Activated naive CD8-positive, alpha-beta T cell treated with anti-CD3 and anti-CD28 coated beads, Interleukin-2, amount 50 U/mL, for 24 hours (primary cell): Measurements from ENCODE around the gene SPEM1.

Experiments used
- ATAC-seq: fragments of 150-1000 bp; cut with Tn5 transposase; one replicate; pipeline ENCODE4 v1.10.0; 2021
- DNase-seq: peaks from one replicate; pipeline ENCODE4 v3.0.0; 2021
- H3K27ac Mint-ChIP-seq: one replicate; pipeline ENCODE4 v1.8.0; 2021; ENCODE audit warnings: mild to moderate bottlenecking, mixed read lengths
- H3K27me3 Mint-ChIP-seq: one replicate; pipeline ENCODE4 v1.8.0; 2021; ENCODE audit warnings: mixed read lengths
- H3K36me3 Mint-ChIP-seq: one replicate; pipeline ENCODE4 v1.8.0; 2021; ENCODE audit warnings: low read depth, mixed read lengths
- H3K4me1 Mint-ChIP-seq: one replicate; pipeline ENCODE4 v1.8.0; 2021; ENCODE audit warnings: mixed read lengths
- H3K4me3 Mint-ChIP-seq: one replicate; pipeline ENCODE4 v1.8.0; 2021; ENCODE audit warnings: mild to moderate bottlenecking, moderate library complexity, mixed read lengths
- H3K9me3 Mint-ChIP-seq: one replicate; pipeline ENCODE4 v1.8.0; 2021; ENCODE audit warnings: mixed read lengths

SPEM1 gene

DNA sequence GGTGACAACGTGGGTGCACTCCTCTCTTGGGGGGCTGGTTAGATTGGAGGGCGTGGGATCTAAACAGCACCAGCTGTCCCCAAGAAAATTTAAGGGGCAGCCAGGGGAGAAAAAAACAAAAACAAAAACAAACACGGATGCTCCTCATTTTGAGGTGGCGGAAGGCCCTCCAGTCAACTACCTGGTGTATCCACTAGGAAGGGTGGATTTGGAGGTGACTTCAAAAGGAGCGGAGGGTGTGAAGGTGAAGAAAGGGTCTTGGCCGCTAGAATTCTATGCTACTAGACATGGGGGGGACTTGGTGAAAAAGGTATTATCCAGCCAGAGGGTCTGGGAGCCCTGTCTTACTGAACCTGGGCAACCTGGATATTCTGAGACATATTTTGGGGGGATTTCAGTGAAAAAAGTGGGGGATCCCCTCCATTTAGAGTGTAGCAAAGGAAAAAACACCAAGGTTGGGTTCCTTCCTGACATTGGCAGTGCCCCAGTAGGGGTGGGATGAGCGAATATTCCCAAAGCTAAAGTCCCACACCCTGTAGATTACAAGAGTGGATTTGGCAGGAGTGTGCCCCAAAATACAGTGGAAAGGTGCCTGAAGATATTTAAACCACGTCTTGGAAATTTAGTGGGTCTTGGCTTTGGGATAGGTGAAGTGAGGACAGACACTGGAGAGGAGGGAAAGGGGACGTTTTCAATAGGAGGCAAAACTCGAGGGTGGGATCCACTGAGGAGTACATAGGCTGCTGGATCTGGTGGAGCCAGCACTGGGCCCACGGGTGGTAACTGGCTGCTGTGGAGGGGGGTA, 18.7 kb downstream of the SPEM1 start:
- H3K27ac Mint-ChIP-seq = no peak overlapping the region
- peaks cover 4% of the 10 kb centered on the region for H3K36me3 Mint-ChIP-seq
- DNase-seq (no peak), ATAC-seq (no peak)
- no peaks in the 10 kb centered on the region for H3K9me3 Mint-ChIP-seq
- peaks cover 46% of the 10 kb centered on the region for H3K4me1 Mint-ChIP-seq
- H3K4me3 Mint-ChIP-seq = peak overlapping the region; percentile 73
- peaks cover 45% of the 10 kb centered on the region for H3K27me3 Mint-ChIP-seq

DNA sequence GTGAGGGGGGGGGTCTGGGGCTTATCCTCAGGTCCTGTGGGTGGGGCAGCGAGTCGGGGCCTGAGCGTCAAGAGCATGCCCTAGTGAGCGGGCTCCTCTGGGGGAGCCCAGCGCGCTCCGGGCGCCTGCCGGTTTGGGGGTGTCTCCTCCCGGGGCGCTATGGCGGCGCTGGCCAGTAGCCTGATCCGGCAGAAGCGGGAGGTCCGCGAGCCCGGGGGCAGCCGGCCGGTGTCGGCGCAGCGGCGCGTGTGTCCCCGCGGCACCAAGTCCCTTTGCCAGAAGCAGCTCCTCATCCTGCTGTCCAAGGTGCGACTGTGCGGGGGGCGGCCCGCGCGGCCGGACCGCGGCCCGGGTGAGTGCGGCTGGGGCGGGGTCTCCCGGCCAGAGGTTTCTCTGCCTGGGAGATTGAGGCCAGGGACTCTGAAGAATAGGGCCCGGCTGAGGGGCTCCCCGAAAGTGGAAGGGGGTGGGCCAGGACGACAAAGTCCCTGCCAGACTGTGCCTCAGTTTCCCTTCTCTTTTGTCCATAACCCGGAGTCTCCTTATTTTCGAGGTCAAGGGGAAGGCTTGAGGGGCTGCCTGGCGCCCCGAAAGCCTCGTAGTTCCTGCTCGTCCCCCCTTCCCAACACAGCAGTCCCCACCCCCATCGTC, 19.5 kb downstream of the SPEM1 start, which contains the start of gene FGF11:
FGF11 (plus strand) TSS at position 51 of the 651 bp plus-strand sequence; CDS start at position 160, 109 bp downstream.
- DNase-seq = peak; percentile 12
- Mint-ChIP-seq H3K27ac (no peak within 1 kb of the TSS), H3K36me3 (peaks cover 4% of the 10 kb centered on the region), H3K4me1 (peaks cover 46% of the 10 kb centered on the region), H3K9me3 (no peaks in the 10 kb centered on the region), H3K4me3 (peak within 1 kb of the TSS; percentile 80), H3K27me3 (peaks cover 51% of the 10 kb centered on the region)
- ATAC-seq = no peak

GRCh38 chr17:7440113-7440833, 20.1 kb downstream of the SPEM1 start:
- H3K27ac Mint-ChIP-seq = no peak overlapping the region
- ATAC-seq (no peak), DNase-seq (peak; percentile 64)
- peak overlapping the region; percentile 80 for H3K4me3 Mint-ChIP-seq
- peaks cover 53% of the 10 kb centered on the region for H3K27me3 Mint-ChIP-seq
- peaks cover 47% of the 10 kb centered on the region for H3K4me1 Mint-ChIP-seq
- no peaks in the 10 kb centered on the region for H3K9me3 Mint-ChIP-seq
- peaks cover 4% of the 10 kb centered on the region for H3K36me3 Mint-ChIP-seq

- no peaks in the 10 kb centered on the region for H3K9me3 Mint-ChIP-seq
- no peak for ATAC-seq
- peaks cover 4% of the 10 kb centered on the region for H3K36me3 Mint-ChIP-seq
- DNase-seq = peak; percentile 55
- H3K27ac Mint-ChIP-seq = no peak overlapping the region
- peaks cover 49% of the 10 kb centered on the region for H3K4me1 Mint-ChIP-seq
- peak overlapping the region; percentile 80 for H3K4me3 Mint-ChIP-seq
- peaks cover 58% of the 10 kb centered on the region for H3K27me3 Mint-ChIP-seq
Observed at GRCh38 chr17:7440834-7441195, 20.7 kb downstream of the SPEM1 start.

- H3K9me3 Mint-ChIP-seq = no peaks in the 10 kb centered on the region
- H3K4me1 Mint-ChIP-seq = peaks cover 50% of the 10 kb centered on the region
- DNase-seq = no peak
- H3K36me3 Mint-ChIP-seq = peaks cover 4% of the 10 kb centered on the region
- peaks cover 60% of the 10 kb centered on the region for H3K27me3 Mint-ChIP-seq
- no peak overlapping the region for H3K4me3 Mint-ChIP-seq
- H3K27ac Mint-ChIP-seq = no peak overlapping the region
- ATAC-seq = no peak
Observed at GRCh38 chr17:7441266-7441665, 21.1 kb downstream of the SPEM1 start.

GRCh38 chr17:7442142-7442541, 22.0 kb downstream of the SPEM1 start:
- DNase-seq (no peak), ATAC-seq (no peak)
- no peak overlapping the region for H3K27ac Mint-ChIP-seq
- peaks cover 66% of the 10 kb centered on the region for H3K27me3 Mint-ChIP-seq
- H3K4me3 Mint-ChIP-seq = no peak overlapping the region
- H3K9me3 Mint-ChIP-seq = no peaks in the 10 kb centered on the region
- peaks cover 46% of the 10 kb centered on the region for H3K4me1 Mint-ChIP-seq
- peaks cover 4% of the 10 kb centered on the region for H3K36me3 Mint-ChIP-seq

- ATAC-seq (no peak), DNase-seq (no peak)
- Mint-ChIP-seq H3K36me3 (peaks cover 3% of the 10 kb centered on the region), H3K27me3 (peaks cover 61% of the 10 kb centered on the region), H3K9me3 (no peaks in the 10 kb centered on the region), H3K27ac (no peak overlapping the region), H3K4me1 (peaks cover 37% of the 10 kb centered on the region), H3K4me3 (no peak overlapping the region)
Observed at GRCh38 chr17:7443499-7444485, 23.7 kb downstream of the SPEM1 start.

DNA sequence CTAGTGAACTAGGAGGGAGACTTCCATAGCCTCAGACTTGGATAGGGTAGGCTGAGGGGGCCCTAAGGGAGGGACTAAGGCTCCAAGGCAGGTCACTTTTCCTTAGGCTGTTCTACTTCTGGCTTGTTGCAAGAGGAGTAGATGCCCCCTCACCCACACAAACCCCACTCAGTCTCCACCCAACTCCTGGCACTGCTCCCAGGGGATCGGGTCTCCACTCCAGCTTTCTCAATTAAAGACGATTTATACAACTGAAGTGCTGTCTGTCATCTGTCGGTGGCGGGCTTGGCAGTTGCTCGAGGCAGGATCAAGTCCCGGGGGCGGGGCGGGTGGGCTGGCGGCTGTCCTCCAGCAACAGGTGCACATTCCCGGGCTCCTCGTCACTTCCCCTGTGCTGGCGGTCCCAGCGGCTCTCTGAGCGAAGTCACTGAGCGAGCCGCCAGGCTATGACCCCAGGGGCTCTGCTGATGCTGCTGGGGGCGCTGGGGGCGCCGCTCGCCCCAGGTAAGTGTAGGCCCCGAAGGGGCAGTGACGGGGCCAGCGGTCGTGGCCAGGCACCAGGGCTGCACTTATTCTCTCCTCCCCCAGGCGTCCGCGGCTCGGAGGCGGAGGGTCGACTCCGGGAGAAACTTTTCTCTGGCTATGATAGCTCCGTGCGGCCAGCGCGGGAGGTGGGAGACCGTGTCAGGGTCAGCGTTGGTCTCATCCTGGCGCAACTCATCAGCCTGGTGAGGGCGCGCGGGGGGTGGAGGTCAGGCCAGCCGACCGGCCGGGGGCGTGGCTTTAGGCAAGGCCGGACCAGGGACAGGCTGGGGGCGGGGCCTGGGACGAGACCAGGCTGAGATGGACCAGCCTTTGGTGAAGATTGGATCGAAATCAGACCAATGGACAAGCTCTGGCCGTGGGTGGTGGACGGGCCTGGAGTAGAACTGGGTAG, 24.8 kb downstream of the SPEM1 start, which contains the start of gene CHRNB1:
CHRNB1 (plus strand) TSS at position 380 of the 937 bp plus-strand sequence; CDS start at position 447, 67 bp downstream.
- H3K27ac Mint-ChIP-seq = no peak within 1 kb of the TSS
- peaks cover 55% of the 10 kb centered on the region for H3K27me3 Mint-ChIP-seq
- ATAC-seq (peak; percentile 11), DNase-seq (peak; percentile 27)
- H3K9me3 Mint-ChIP-seq = no peaks in the 10 kb centered on the region
- H3K4me1 Mint-ChIP-seq = peaks cover 31% of the 10 kb centered on the region
- H3K36me3 Mint-ChIP-seq = peaks cover 3% of the 10 kb centered on the region
- H3K4me3 Mint-ChIP-seq = peak within 1 kb of the TSS; percentile 60

GRCh38 chr17:7445619-7445968, 25.5 kb downstream of the SPEM1 start:
- DNase-seq = peak; percentile 29
- ATAC-seq = peak; percentile 65
- H3K27me3 Mint-ChIP-seq = peaks cover 49% of the 10 kb centered on the region
- H3K4me3 Mint-ChIP-seq = peak overlapping the region; percentile 60
- H3K36me3 Mint-ChIP-seq = peaks cover 3% of the 10 kb centered on the region
- H3K4me1 Mint-ChIP-seq = peaks cover 26% of the 10 kb centered on the region
- H3K27ac Mint-ChIP-seq = no peak overlapping the region
- no peaks in the 10 kb centered on the region for H3K9me3 Mint-ChIP-seq

- H3K4me1 Mint-ChIP-seq = peaks cover 21% of the 10 kb centered on the region
Observed at GRCh38 chr17:7448461-7448860, 28.3 kb downstream of the SPEM1 start.

DNA sequence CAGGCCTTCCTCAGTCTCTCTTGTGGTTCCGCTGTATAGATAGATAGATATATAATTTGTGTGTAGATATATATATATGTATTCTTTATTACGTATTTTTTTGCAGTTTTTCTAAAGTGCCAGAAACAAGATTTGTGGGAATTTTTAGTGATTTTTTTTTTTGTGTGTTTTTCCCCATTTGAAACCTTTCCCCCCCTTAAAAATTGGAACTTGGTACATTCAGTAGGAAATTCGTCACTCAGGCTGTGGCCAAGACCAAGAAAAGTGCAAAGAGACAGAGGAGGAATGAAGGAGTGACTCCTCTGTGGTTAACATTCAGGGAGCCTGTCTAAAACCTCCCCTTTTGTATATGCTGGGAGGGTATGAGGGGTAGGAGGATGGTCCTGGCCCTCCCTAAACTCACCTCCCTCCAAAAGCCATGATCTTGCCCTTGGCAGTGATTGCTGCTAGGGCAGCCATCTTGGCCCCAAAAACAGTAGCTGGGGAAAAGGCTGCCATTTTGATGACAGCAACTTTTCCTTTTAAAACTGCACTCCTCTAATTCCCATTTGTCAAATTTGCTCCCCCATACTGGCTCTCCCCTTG, 39.9 kb downstream of the SPEM1 start:
- peaks cover 17% of the 10 kb centered on the region for H3K4me1 Mint-ChIP-seq
- no peak overlapping the region for H3K4me3 Mint-ChIP-seq
- no peak for DNase-seq
- H3K27ac Mint-ChIP-seq = peak overlapping the region; percentile 47
- H3K27me3 Mint-ChIP-seq = no peaks in the 10 kb centered on the region
- no peak for ATAC-seq
- peaks cover 6% of the 10 kb centered on the region for H3K36me3 Mint-ChIP-seq
- H3K9me3 Mint-ChIP-seq = no peaks in the 10 kb centered on the region

More at GRCh38 chr17:7448461-7448860, 28.3 kb downstream of the SPEM1 start:
- ATAC-seq (no peak), DNase-seq (no peak)
- Mint-ChIP-seq H3K36me3 (peaks cover 3% of the 10 kb centered on the region), H3K9me3 (no peaks in the 10 kb centered on the region), H3K27me3 (peaks cover 27% of the 10 kb centered on the region), H3K27ac (no peak overlapping the region), H3K4me3 (no peak overlapping the region)

DNA sequence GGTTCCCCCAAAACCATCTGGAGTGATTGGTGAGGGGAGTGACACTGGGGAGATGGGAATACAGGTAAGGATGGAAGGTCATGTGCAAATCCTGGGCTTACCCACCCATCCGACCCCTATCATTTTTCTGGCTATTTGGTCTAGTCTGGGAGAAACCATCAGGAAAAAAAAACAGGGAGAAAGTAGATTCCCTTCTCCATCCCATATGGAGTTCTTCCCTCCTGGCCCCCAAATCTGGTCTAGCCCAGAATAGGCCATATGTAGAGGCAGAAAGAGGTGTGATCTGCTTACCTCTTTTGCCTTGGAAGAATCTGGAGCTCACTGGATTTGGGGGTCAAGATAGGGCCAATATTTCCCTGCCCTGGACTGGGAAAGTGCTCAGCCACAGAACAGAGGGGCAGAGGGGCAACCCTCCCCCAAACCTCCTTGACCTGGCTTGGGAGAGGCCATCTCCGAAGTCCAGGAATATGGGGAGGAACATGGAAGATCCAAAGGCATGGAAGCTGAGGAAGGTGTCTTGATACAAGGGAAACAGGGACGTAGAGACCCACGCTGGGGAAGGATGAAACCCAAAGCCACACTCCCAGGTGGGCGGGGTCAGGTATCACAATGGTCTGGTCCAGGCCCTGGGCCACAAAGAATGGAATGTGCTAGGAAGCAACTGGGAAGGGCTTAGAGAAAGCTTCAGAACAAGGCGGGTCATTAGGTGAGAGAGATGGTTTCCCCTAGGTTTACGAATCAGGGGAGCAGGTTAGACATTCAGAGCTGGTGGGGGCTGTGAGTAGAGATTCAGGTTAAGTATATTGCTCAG, 40.9 kb downstream of the SPEM1 start:
- H3K36me3 Mint-ChIP-seq = peaks cover 6% of the 10 kb centered on the region
- no peaks in the 10 kb centered on the region for H3K27me3 Mint-ChIP-seq
- peaks cover 13% of the 10 kb centered on the region for H3K4me1 Mint-ChIP-seq
- no peak overlapping the region for H3K27ac Mint-ChIP-seq
- H3K9me3 Mint-ChIP-seq = no peaks in the 10 kb centered on the region
- no peak overlapping the region for H3K4me3 Mint-ChIP-seq
- DNase-seq = no peak
- ATAC-seq = no peak
